Measurements from ENCODE around the gene ATP8A2.

DNA sequence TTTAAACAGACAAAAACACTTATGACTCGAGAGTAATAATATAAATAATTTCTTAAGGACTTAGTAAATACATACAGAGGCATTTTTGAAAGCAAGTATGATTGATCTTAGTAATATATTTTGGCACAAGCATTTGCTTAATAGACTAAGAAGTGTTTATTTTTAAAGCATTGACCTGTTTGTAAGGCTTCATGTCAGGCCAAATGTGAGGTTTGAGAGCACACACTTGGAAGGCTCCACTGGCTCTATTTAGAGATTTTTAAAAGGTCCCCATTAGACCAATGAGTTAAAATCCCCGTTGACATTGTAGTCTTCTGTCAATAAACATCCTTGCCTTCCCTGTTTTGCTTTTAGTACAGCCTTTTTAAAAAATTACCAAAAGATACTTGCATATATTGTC, 50.4 kb downstream of the ATP8A2 start:
- TF ChIP-seq, protein P1, sequence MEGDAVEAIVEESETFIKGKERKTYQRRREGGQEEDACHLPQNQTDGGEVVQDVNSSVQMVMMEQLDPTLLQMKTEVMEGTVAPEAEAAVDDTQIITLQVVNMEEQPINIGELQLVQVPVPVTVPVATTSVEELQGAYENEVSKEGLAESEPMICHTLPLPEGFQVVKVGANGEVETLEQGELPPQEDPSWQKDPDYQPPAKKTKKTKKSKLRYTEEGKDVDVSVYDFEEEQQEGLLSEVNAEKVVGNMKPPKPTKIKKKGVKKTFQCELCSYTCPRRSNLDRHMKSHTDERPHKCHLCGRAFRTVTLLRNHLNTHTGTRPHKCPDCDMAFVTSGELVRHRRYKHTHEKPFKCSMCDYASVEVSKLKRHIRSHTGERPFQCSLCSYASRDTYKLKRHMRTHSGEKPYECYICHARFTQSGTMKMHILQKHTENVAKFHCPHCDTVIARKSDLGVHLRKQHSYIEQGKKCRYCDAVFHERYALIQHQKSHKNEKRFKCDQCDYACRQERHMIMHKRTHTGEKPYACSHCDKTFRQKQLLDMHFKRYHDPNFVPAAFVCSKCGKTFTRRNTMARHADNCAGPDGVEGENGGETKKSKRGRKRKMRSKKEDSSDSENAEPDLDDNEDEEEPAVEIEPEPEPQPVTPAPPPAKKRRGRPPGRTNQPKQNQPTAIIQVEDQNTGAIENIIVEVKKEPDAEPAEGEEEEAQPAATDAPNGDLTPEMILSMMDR (IDR thresholded peaks at IDR 0.05): no peak
- no peak for TF ChIP-seq POLR2A (IDR thresholded peaks at IDR 0.05)

Data from testis (tissue), 2 donors.